GM15510 (cell line): ENCODE data around the gene AHSP.

Experiments used
- POLR2A ChIP-seq: IDR thresholded peaks from 3 replicates; pipeline ENCODE4 v1.6.1; 2011; ENCODE audit warnings: borderline replicate concordance; ENCODE audit not compliant: insufficient read length; ENCODE audit errors: extremely low read depth

AHSP gene

GRCh38 chr16:31542763-31543162 is 15.1 kb downstream of the AHSP start:
- TF ChIP-seq POLR2A, result no peak

DNA sequence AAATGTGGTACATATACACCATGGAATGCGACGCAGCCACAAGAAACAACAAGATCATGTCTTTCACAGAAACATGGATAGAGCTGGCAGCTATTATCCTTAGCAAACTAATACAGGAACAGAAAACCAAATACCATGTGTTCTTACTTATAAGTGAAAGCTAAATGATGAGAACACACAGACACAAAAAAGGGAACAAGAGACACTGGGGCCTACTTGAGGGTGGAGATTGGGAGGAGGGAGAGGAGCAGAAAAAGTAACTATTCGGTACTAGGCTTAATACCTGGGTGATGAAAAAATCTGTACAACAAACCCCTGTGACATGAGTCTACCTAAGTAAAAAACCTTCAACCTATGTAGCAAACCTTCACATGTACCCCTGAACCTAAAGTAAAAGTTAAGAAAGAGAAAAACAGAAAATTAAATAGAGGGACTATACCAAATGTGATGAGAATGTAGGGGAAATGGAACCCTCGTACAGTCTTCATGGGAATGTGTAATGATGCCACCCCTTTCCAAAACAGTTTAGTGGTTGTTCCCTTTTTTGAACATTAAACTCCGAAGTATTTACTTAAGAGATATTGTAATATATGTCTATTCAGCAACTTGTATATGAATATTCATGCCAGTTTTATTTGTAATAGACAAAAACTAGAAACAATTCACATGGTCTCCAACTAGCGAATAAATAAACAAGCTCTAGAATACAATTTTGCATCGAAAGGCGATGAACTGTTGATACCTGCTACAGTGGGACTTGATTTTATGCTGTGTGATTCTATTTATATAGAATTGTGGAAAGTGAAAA is 33.9 kb downstream of the AHSP start:
- TF ChIP-seq POLR2A, result no peak

DNA sequence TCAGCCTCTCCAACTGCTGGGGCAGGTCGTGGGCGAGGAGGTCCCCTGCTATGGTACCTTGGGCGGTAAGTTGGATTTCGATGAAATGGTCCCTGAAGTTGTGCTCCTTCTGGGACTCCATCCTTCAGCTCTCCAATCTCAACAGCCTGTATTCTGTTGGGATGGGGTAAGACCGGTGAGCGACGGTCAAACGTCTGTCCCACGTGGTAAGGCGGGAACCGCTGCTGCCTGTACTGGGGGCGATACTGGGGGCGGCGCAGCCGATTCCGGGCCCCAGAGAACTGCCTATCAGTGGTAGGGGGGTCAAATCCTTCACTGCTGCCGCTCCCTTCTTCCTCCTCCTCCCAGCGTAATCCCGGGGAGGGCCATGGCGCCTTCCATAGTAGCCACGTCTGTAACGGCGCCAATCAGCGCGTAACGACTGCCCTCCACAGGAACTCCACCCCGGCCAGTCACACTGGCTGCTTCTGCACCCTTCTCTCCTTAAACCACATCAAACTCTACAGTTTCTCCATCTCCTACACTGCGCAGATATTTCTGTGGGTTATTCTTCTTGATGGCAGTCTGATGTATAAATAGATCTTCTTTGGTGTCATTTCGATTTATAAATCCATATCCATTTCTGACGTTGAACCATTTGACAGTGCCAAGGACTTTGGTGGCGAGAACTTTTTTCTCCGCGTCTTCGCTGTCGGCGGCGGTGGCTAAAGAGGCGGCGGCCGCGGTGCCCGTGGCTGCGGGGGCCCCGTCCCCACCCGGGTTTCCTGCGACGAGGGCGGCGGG is 41.1 kb downstream of the AHSP start:
- TF ChIP-seq POLR2A, result no peak

DNA sequence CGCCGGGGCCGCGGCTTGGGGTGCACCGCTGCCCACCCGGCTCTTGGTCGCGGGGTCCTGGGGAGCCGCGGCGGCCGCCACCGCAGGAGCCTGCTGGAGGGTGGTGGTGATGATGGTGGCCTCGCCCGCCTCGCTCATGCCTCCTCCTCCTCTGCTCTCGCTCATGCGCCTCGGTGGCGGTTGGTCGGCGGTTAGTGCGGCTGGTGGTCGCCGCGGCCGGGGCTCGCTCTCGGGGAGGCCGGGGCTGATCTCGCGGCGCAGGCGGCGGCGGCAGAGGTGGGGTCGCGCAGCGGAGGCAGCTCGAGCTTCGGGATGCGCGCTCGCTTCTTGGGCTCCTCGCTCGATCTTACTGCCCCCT is 41.6 kb downstream of the AHSP start:
- no peak for TF ChIP-seq POLR2A

DNA sequence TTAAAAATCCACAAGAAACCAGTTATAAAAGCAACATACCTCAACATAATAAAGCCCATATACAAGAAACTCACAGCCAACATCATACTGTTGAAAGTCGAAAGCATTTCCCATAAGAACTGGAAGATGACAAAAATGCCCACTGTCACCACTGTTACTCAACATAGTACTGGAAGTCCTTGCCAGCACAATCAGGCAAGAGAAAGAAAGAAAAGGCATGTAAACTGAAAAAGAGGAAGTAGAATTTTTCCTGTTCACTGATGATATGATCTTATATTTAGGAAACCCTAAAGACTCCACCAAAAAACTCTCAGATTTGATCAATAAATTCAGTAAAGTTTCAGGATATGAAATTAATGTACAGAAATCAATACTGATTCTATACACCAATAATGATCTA is 45.1 kb downstream of the AHSP start:
- TF ChIP-seq POLR2A, result no peak

DNA sequence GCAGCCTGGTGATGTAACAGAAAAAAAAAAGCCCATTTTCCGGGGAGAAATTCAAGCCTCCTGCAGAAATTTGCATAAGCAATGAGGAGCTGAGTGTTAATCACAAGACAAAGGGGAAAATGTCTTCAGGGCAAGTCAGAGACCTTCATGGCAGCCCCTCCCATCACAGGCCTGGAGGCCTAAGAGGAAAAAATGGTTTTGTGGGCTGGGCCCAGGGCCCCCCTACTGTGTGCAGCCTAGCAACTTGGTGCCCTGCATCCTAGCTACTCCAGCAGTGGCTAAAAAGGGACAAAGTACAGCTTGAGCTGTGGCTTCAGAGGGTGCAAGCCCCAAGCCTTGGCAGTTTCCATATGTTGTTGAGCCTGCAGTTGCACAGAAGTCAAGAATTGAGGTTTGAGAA is 49.7 kb downstream of the AHSP start:
- TF ChIP-seq POLR2A, result no peak
